Measurements from ENCODE around the gene TLR7. TPM values are rescaled to one million over a fixed set of nuclear protein-coding genes. Genes with fewer than 3 reads are reported as not detected.

Gene TLR7
- total RNA-seq, 1 experiment from 2014 or later = not detected

DNA sequence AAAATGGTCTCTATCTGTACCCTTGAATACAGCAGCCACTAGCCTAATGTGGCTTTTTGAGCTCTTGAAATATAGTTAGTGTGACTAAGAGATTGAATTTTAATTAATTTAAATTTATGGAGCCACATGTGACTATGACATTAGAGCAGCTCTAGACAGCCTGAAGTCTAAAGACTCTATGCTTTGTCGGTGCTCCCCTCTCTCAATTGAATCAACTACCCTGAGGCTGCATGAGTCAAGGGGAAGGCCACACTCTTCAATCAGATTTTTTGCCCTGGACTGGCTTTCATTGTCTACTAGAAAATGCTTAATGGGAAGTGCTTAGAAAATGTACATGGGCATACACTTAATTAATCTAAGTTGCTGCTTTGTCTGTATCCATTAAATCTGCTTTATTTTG is 11.7 kb downstream of the TLR7 start:
- no TSS peak for BruUV-seq (replicated peaks)
- H3K9me3 Mint-ChIP-seq (ENCODE audit: low read depth, unreplicated experiment) = no peaks in the 10 kb centered on the region

DNA sequence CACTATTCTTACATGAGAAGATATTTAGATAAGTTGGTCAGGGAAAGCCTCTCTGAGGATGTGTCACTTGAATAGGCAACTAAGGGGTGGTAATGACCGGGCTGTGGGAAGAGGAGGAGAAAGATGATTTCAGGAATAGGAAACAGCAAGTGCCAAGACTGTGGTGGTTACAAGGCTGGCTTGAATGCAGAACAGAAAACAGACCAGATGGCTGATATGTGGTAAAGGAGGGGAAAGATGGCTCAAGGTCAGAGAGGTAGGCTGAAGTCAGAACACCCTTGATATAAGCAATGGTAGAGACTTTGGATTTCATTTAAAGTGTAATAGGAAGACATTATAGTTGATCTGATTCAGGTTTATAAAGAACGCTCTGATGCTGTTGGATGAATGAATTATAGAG is 15.0 kb downstream of the TLR7 start:
- Mint-ChIP-seq H3K4me3 (ENCODE audit: low read depth, unreplicated experiment) (no peak overlapping the region), H3K27ac (ENCODE audit: unreplicated experiment) (no peak overlapping the region), H3K4me1 (ENCODE audit: low read depth, unreplicated experiment) (no peaks in the 10 kb centered on the region), H3K27me3 (ENCODE audit: unreplicated experiment) (peaks cover 50% of the 10 kb centered on the region), H3K36me3 (ENCODE audit: insufficient read depth, unreplicated experiment) (no peaks in the 10 kb centered on the region), H3K9me3 (ENCODE audit: low read depth, unreplicated experiment) (no peaks in the 10 kb centered on the region)
- CTCF ChIA-PET = no interaction called here
- TF ChIP-seq, protein P1, sequence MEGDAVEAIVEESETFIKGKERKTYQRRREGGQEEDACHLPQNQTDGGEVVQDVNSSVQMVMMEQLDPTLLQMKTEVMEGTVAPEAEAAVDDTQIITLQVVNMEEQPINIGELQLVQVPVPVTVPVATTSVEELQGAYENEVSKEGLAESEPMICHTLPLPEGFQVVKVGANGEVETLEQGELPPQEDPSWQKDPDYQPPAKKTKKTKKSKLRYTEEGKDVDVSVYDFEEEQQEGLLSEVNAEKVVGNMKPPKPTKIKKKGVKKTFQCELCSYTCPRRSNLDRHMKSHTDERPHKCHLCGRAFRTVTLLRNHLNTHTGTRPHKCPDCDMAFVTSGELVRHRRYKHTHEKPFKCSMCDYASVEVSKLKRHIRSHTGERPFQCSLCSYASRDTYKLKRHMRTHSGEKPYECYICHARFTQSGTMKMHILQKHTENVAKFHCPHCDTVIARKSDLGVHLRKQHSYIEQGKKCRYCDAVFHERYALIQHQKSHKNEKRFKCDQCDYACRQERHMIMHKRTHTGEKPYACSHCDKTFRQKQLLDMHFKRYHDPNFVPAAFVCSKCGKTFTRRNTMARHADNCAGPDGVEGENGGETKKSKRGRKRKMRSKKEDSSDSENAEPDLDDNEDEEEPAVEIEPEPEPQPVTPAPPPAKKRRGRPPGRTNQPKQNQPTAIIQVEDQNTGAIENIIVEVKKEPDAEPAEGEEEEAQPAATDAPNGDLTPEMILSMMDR (IDR thresholded peaks at IDR 0.05; ENCODE audit: unreplicated experiment) = no peak
- no peak for DNase-seq
- intact Hi-C loops (cut with micrococcal nuclease; ENCODE audit: unreplicated experiment) = no loop called here
- no TSS peak for BruUV-seq (replicated peaks)

More for the DNA sequence above, 11.7 kb downstream of the TLR7 start:
- CTCF ChIA-PET = no interaction called here
- H3K36me3 Mint-ChIP-seq (ENCODE audit: insufficient read depth, unreplicated experiment) = no peaks in the 10 kb centered on the region
- H3K4me1 Mint-ChIP-seq (ENCODE audit: low read depth, unreplicated experiment) = no peaks in the 10 kb centered on the region
- H3K4me3 Mint-ChIP-seq (ENCODE audit: low read depth, unreplicated experiment) = no peak overlapping the region
- no peak for DNase-seq
- intact Hi-C loops (cut with micrococcal nuclease; ENCODE audit: unreplicated experiment) = no loop called here
- TF ChIP-seq, protein P1 (IDR thresholded peaks at IDR 0.05; ENCODE audit: unreplicated experiment) = no peak
- no peak overlapping the region for H3K27ac Mint-ChIP-seq (ENCODE audit: unreplicated experiment)
- H3K27me3 Mint-ChIP-seq (ENCODE audit: unreplicated experiment) = peaks cover 21% of the 10 kb centered on the region

DNA sequence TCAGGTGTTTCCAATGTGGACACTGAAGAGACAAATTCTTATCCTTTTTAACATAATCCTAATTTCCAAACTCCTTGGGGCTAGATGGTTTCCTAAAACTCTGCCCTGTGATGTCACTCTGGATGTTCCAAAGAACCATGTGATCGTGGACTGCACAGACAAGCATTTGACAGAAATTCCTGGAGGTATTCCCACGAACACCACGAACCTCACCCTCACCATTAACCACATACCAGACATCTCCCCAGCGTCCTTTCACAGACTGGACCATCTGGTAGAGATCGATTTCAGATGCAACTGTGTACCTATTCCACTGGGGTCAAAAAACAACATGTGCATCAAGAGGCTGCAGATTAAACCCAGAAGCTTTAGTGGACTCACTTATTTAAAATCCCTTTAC is 18.6 kb downstream of the TLR7 start:
- Mint-ChIP-seq H3K9me3 (ENCODE audit: low read depth, unreplicated experiment) (no peaks in the 10 kb centered on the region), H3K27ac (ENCODE audit: unreplicated experiment) (no peak overlapping the region), H3K4me1 (ENCODE audit: low read depth, unreplicated experiment) (no peaks in the 10 kb centered on the region), H3K27me3 (ENCODE audit: unreplicated experiment) (peaks cover 51% of the 10 kb centered on the region), H3K36me3 (ENCODE audit: insufficient read depth, unreplicated experiment) (no peaks in the 10 kb centered on the region), H3K4me3 (ENCODE audit: low read depth, unreplicated experiment) (no peak overlapping the region)
- BruUV-seq (replicated peaks) = no TSS peak
- intact Hi-C loops (cut with micrococcal nuclease; ENCODE audit: unreplicated experiment) = no loop called here
- TF ChIP-seq, protein P1 (IDR thresholded peaks at IDR 0.05; ENCODE audit: unreplicated experiment) = no peak
- CTCF ChIA-PET = no interaction called here
- no peak for DNase-seq

DNA sequence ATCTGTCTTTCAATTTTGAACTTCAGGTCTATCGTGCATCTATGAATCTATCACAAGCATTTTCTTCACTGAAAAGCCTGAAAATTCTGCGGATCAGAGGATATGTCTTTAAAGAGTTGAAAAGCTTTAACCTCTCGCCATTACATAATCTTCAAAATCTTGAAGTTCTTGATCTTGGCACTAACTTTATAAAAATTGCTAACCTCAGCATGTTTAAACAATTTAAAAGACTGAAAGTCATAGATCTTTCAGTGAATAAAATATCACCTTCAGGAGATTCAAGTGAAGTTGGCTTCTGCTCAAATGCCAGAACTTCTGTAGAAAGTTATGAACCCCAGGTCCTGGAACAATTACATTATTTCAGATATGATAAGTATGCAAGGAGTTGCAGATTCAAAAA is 19.7 kb downstream of the TLR7 start:
- intact Hi-C loops (cut with micrococcal nuclease; ENCODE audit: unreplicated experiment) = no loop called here
- no peak overlapping the region for H3K4me3 Mint-ChIP-seq (ENCODE audit: low read depth, unreplicated experiment)
- TF ChIP-seq, protein P1 (IDR thresholded peaks at IDR 0.05; ENCODE audit: unreplicated experiment) = no peak
- H3K36me3 Mint-ChIP-seq (ENCODE audit: insufficient read depth, unreplicated experiment) = no peaks in the 10 kb centered on the region
- H3K4me1 Mint-ChIP-seq (ENCODE audit: low read depth, unreplicated experiment) = no peaks in the 10 kb centered on the region
- peaks cover 50% of the 10 kb centered on the region for H3K27me3 Mint-ChIP-seq (ENCODE audit: unreplicated experiment)
- DNase-seq = no peak
- no peaks in the 10 kb centered on the region for H3K9me3 Mint-ChIP-seq (ENCODE audit: low read depth, unreplicated experiment)
- CTCF ChIA-PET = no interaction called here
- BruUV-seq (replicated peaks) = no TSS peak
- no peak overlapping the region for H3K27ac Mint-ChIP-seq (ENCODE audit: unreplicated experiment)
